GM21529 (cell line): ENCODE results near the gene SF3B3.
"Not testable (repeated sequence)": the region's sequence is repeated elsewhere in the genome, so short reads cannot be mapped to it uniquely, and the experiment has no call there.

Source experiments
- ATAC-seq: cut with Tn5 transposase; IDR thresholded peaks from one replicate; pipeline ENCODE4 v1.9.1; 2021; ENCODE audit not compliant: unreplicated experiment

SF3B3 gene

GRCh38 chr16:70612931-70613330 is 89.3 kb downstream of the SF3B3 start:
- ATAC-seq: no peak

DNA sequence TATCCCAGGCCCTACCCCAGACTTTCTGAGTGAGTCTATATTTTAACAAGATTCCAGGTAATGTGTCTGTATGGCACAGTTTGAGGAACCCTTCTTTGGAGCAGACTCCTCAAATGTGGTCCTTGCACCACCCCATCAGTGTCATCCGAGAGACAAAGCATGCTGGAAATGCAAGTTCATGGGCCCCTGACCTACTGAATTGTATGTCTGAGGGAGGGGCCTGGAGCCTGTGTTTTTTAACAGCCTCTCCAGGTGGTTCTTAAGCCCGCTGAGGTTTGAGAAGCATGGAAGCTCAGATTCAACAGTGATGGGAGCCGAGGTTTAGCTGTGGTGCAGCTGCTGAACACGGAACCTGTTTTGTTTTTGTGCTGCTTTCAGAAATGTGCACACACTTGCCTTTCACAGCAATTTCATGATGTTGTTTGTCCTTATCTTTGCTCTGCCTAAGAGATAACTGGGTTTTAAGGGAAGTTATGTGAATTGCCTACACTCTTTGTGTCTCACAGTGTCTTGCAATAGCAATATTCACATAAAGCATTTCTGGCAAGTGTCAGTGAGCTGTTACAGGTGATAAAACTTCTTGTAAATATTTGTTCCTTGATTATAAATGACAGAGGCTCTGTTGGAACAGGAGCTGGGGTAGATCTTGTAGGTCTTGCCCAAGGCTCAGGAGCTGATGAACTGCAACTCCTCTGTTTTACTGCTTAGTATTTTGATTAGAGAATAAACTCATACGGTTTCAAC is 90.8 kb downstream of the SF3B3 start:
- no peak for ATAC-seq

- ATAC-seq: no peak
These were observed 92.3 kb downstream of the SF3B3 start for GRCh38 chr16:70615945-70616344.

DNA sequence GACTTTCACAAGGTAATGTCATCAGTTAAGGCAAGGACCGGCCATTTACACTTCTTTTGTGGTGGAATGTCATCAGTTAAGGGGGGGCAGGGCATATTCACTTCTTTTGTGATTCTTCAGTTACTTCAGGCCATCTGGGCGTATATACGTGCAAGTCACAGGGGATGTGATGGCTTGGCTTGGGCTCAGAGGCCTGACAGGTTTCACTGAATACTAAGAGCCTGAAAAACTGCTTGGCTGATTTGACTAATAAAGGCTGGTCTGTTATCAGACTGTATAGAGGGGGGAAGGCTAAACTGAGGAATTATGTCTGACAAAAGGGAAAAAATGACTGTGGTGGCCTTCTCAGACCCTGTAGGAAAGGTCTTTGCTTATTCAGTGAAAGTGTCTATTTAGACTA is 98.2 kb downstream of the SF3B3 start:
- not testable (repeated sequence) for ATAC-seq
